ENCODE measurements around the gene PMM2.
A peak's percentile ranks its signal among the peaks of the same experiment; 100 is the strongest.

Gene PMM2

GRCh38 chr16:8887952-8888560 is 90.4 kb downstream of the PMM2 start:
- peak; percentile 31 for DNase-seq (ENCODE audit: low spot score)

GRCh38 chr16:8888951-8889892 is 91.6 kb downstream of the PMM2 start:
- no peak for DNase-seq (ENCODE audit: low spot score)

DNA sequence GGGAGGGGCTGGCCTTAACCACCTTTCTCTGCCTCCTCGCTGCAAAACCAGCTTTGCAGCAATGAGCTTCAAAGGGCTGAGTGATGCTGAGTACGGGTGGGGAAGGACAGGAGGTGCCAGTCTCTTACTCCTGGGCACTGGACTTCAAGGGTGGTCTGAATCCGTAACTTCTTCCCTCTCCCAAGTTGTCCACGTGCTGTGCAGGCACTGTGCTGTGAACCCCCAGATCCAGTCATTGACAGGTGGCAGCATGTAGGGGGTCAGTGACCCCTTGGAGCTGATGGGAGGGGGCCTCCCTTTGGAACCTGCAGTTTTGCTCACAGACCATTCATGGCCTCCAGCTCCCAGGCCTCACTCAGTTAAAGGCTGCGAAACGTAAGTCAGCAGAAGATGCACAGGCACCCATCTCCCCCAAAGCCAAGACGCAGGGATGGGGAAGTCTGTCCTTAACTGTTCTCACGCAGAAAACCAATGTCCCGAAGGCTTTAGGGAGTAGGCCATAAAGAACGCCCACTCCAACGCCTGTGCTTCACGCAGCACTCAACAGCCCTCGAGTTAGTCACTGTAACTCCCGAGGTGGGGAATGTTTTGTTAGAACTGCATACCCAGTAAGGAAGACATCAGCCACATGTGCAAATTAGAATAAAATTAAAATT is 92.4 kb downstream of the PMM2 start:
- no peak for DNase-seq (ENCODE audit: low spot score)

DNA sequence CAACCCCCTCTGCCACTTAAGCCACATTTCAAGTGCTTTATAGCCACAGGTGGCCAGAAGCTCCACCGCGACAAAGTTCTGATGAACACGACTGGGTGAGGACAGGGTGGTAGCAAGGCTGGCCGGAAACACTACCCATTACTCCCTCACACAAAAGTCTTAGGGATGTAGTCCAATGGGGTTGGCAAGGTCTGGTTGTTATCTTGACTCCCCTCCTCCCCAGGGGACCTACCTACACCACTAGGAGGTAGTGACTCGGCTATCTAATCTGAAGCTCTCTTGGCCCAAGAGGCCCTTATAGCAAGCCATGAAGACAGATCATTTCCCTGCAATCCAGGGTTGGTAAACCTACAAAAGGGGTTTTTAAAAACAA is 92.9 kb downstream of the PMM2 start:
- DNase-seq (ENCODE audit: low spot score), result no peak

DNA sequence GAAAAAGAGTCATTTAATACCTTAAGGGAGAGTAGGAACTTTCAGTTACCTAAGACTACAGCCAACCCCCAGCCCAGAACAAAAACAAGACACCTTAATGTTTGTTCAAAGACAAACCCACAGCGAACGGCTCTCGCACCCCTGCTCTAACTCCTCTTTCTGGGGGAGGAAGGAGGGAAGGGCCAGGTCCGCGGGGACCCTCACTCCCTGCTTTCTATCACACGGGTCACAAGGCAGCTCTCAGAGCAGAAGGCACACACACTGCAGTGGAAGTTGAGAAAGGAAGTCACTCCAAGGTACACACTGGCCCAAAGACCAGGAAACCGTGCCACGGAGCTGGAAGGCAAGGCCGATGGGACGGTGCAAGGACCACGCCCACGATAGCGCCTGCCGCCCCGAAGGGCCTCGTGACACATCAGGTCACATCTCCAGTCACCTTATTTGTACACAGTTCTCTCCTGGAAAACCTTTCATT is 94.5 kb downstream of the PMM2 start:
- no peak for DNase-seq (ENCODE audit: low spot score)

DNA sequence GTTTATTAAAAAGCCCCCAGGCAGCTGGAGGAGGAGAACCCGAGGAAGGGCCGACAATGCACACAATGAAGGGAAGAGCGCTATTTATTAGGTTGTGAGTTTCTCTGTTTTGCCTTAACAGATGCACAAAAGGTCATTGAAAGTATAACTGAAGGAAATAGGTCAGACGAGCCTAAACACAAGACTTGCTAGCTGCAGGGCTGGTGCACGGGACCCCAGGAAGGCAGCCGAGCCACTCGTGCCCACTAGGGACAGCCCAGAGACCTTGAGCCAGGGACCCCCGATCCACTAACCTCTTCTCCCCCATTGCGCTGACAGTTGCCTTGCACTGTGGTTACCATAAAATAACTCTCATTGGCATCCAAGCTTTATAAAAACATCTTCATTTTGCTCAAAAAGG is 95.8 kb downstream of the PMM2 start:
- no peak for DNase-seq (ENCODE audit: low spot score)

- DNase-seq (ENCODE audit: low spot score), result no peak
Observed at GRCh38 chr16:8893976-8894690, 96.5 kb downstream of the PMM2 start.

GRCh38 chr16:8894736-8895334 is 97.2 kb downstream of the PMM2 start:
- no peak for DNase-seq (ENCODE audit: low spot score)

DNA sequence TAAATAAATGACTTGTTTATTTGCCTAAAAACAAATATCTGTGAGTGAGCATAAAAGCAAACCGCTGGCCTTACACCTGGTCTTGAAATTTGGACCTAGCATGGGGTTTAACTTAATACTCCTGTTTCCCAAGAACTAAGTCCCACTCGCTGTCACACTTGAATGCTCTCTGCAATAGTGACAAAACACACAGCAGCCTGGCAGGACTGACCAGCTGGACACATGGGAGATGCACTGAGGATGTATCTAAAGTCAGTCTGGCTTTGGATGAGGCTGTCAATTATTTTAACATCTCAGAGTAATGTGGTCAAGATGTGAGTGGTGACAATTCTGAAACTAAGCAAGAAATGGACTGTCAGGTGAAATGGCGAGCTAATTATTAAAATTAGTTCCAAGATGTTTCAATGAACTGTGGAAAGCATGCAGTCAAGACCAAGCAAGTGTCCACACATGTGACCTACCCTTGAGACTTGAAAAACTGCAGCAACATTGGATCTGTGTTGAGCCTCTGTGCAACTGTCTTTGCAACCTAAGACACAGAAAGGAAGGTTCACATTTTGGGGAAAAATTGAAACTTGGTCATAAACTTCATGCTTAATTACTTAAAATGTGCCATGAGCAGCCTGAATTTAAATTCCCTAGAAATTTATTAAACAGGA is 101.2 kb downstream of the PMM2 start:
- DNase-seq (ENCODE audit: low spot score), result no peak
